Uterus (tissue), 4 donors: Measurements from ENCODE around the gene TMEM161A. TPM values are rescaled to one million over a fixed set of nuclear protein-coding genes. Genes with fewer than 3 reads are reported as not detected.

Source experiments
- DNase-seq, 2 donors: peaks; one replicate each; pipeline ENCODE4 v3.0.0-alpha.2; 2019 to 2020
- H3K27ac ChIP-seq, 2 donors: fragments of 200-600 bp; sonication (generic); 1 replicate in 1 of 2; 2 replicates in 1 of 2; pipeline ENCODE4 v1.5.1; 2016 to 2018
- H3K27me3 ChIP-seq, 2 donors: fragments of 200-600 bp; sonication (generic); one replicate each; pipeline ENCODE4 v1.5.1; 2018 to 2019; ENCODE audit warnings: control low read depth in 1 of 2
- H3K36me3 ChIP-seq, 2 donors: fragments of 200-600 bp; sonication (generic); one replicate each; pipeline ENCODE4 v1.5.1; 2019; ENCODE audit warnings: control low read depth in 1 of 2
- H3K4me1 ChIP-seq, 2 donors: fragments of 200-600 bp; sonication (generic); one replicate each; pipeline ENCODE4 v1.5.1; 2018 to 2019; ENCODE audit warnings: control low read depth in 1 of 2
- H3K4me3 ChIP-seq, 2 donors: fragments of 200-600 bp; sonication (generic); 1 replicate in 1 of 2; 2 replicates in 1 of 2; pipeline ENCODE4 v1.5.1; 2018 to 2019; ENCODE audit warnings: mild to moderate bottlenecking in 1 of 2
- H3K9me3 ChIP-seq, 2 donors: fragments of 200-600 bp; sonication (generic); one replicate each; pipeline ENCODE4 v1.5.1; 2019; ENCODE audit warnings: control low read depth in 1 of 2
- CTCF ChIP-seq, 4 experiments: fragments of 200-600 bp in 2 of 4; fragments of 450-650 bp in 2 of 4; sonication (generic) in 2 of 4; IDR thresholded peaks; one replicate each; pipeline ENCODE4 v1.5.1; 2016 to 2019; ENCODE audit warnings: antibody characterized with exemption in 4 of 4, mild to moderate bottlenecking in 2 of 4, moderate library complexity in 1 of 4
- POLR2A ChIP-seq, 2 donors: fragments of 450-650 bp; IDR thresholded peaks; one replicate each; pipeline ENCODE4 v1.6.1; 2016; ENCODE audit warnings: antibody characterized with exemption in 2 of 2, mild to moderate bottlenecking in 1 of 2, moderate library complexity in 1 of 2
- intact Hi-C: fragments of 100-400 bp; cut with DNase I; formaldehyde crosslinking; loops from one replicate; pipeline ENCODE4 v1.15.1; 2023; ENCODE audit warnings: low total_unique reads
- total RNA-seq, 4 donors: library from RNA; depleted of rRNA in 3 of 4; stranded (reverse); fragments of >200 nt in 3 of 4; gene quantifications; one replicate each; pipeline versions ENCODE4 v1.1.0 to v1.2.4, GENCODE V29; 2014 to 2023
- donor health status: DM: yes; HTN: yes; CAD: no.

The TMEM161A gene
- total RNA-seq, 4 donors from 2014 or later: 3.5 to 33.6 (median 17.3) TPM

- H3K4me1 ChIP-seq: no peaks in the 10 kb centered on the region
- H3K36me3 ChIP-seq: no peaks in the 10 kb centered on the region
- H3K4me3 ChIP-seq: peak overlapping the region; percentile 22 to 26
- H3K9me3 ChIP-seq: no peaks in the 10 kb centered on the region
- intact Hi-C loops: no loop called here
- H3K27me3 ChIP-seq: no peaks in the 10 kb centered on the region
- TF ChIP-seq POLR2A (IDR thresholded peaks at IDR 0.05) (no peak), CTCF (IDR thresholded peaks at IDR 0.05) (no peak)
- H3K27ac ChIP-seq: peak overlapping the region; percentile 37 to 79
- no peak for DNase-seq
These were observed 18.7 kb downstream of the TMEM161A start for GRCh38 chr19:19119325-19120237.

GRCh38 chr19:19115954-19116353 lies 22.3 kb downstream of the TMEM161A start:
- H3K4me1 ChIP-seq: no peaks in the 10 kb centered on the region
- no peak for DNase-seq
- intact Hi-C loops: no loop called here

GRCh38 chr19:19113040-19113626 lies 25.1 kb downstream of the TMEM161A start:
- Histone ChIP-seq H3K27me3 (no peaks in the 10 kb centered on the region), H3K4me1 (no peaks in the 10 kb centered on the region), H3K4me3 (no peak overlapping the region), H3K9me3 (no peaks in the 10 kb centered on the region), H3K27ac (no peak overlapping the region), H3K36me3 (no peaks in the 10 kb centered on the region)
- TF ChIP-seq CTCF (IDR thresholded peaks at IDR 0.05) (no peak), POLR2A (IDR thresholded peaks at IDR 0.05) (no peak)
- no peak for DNase-seq
- intact Hi-C loops: no loop called here

More at GRCh38 chr19:19115954-19116353, 22.3 kb downstream of the TMEM161A start:
- Histone ChIP-seq H3K36me3 (no peaks in the 10 kb centered on the region), H3K4me3 (no peak overlapping the region), H3K27me3 (no peaks in the 10 kb centered on the region), H3K9me3 (no peaks in the 10 kb centered on the region), H3K27ac (no peak overlapping the region)
- TF ChIP-seq CTCF (IDR thresholded peaks at IDR 0.05): peak in 1 of 4 experiments; percentile 25
- TF ChIP-seq POLR2A (IDR thresholded peaks at IDR 0.05): no peak

- intact Hi-C loops: no loop called here
- Histone ChIP-seq H3K36me3 (no peaks in the 10 kb centered on the region), H3K9me3 (no peaks in the 10 kb centered on the region), H3K27ac (no peak overlapping the region), H3K4me1 (no peaks in the 10 kb centered on the region), H3K27me3 (no peaks in the 10 kb centered on the region), H3K4me3 (no peak overlapping the region)
- TF ChIP-seq POLR2A (IDR thresholded peaks at IDR 0.05) (no peak), CTCF (IDR thresholded peaks at IDR 0.05) (no peak)
- no peak for DNase-seq
These were observed 26.2 kb downstream of the TMEM161A start for GRCh38 chr19:19111967-19112580.
